ENCODE results near the gene HES5.

Gene HES5

GRCh38 chr1:2483970-2484369, 46.1 kb downstream of the HES5 start:
- no peak for DNase-seq (ENCODE audit: low read depth)
- H3K4me3 ChIP-seq (ENCODE audit: control insufficient read depth, low read depth, low read length) = no peak overlapping the region
- TF ChIP-seq CTCF (conservative IDR thresholded peaks at IDR 0.05; ENCODE audit: control insufficient read depth, insufficient read depth, low read depth, low read length) = no peak

- H3K4me3 ChIP-seq (ENCODE audit: control insufficient read depth, low read depth, low read length) = no peak overlapping the region
- no peak for TF ChIP-seq CTCF (conservative IDR thresholded peaks at IDR 0.05; ENCODE audit: control insufficient read depth, insufficient read depth, low read depth, low read length)
- no peak for DNase-seq (ENCODE audit: low read depth)
Measured at GRCh38 chr1:2483026-2483425, 47.0 kb downstream of the HES5 start.

GRCh38 chr1:2482588-2482987, 47.5 kb downstream of the HES5 start:
- no peak for DNase-seq (ENCODE audit: low read depth)

GRCh38 chr1:2481885-2482284, 48.2 kb downstream of the HES5 start:
- no peak for TF ChIP-seq CTCF (conservative IDR thresholded peaks at IDR 0.05; ENCODE audit: control insufficient read depth, insufficient read depth, low read depth, low read length)
- no peak overlapping the region for H3K4me3 ChIP-seq (ENCODE audit: control insufficient read depth, low read depth, low read length)

More at GRCh38 chr1:2482588-2482987, 47.5 kb downstream of the HES5 start:
- TF ChIP-seq CTCF (conservative IDR thresholded peaks at IDR 0.05; ENCODE audit: control insufficient read depth, insufficient read depth, low read depth, low read length) = no peak
- H3K4me3 ChIP-seq (ENCODE audit: control insufficient read depth, low read depth, low read length) = no peak overlapping the region

GRCh38 chr1:2480986-2481364, 49.1 kb downstream of the HES5 start:
- H3K4me3 ChIP-seq (ENCODE audit: control insufficient read depth, low read depth, low read length) = no peak overlapping the region
- TF ChIP-seq CTCF (conservative IDR thresholded peaks at IDR 0.05; ENCODE audit: control insufficient read depth, insufficient read depth, low read depth, low read length) = no peak
- DNase-seq (ENCODE audit: low read depth) = no peak

More at GRCh38 chr1:2481885-2482284, 48.2 kb downstream of the HES5 start:
- DNase-seq (ENCODE audit: low read depth) = no peak

- DNase-seq (ENCODE audit: low read depth) = no peak
- H3K4me3 ChIP-seq (ENCODE audit: control insufficient read depth, low read depth, low read length) = no peak overlapping the region
- no peak for TF ChIP-seq CTCF (conservative IDR thresholded peaks at IDR 0.05; ENCODE audit: control insufficient read depth, insufficient read depth, low read depth, low read length)
Measured at GRCh38 chr1:2480236-2480985, 49.7 kb downstream of the HES5 start.

All from fibroblast of mammary gland (primary cell).